Retinal pigment epithelial cell (primary cell): ENCODE measurements around the gene ARF4.
A peak's percentile ranks its signal among the peaks of the same experiment; 100 is the strongest.

Source experiments
- DNase-seq: peaks from one replicate; pipeline ENCODE4 v3.0.0-alpha.2; 2010; ENCODE audit warnings: low read depth
- H3K4me3 ChIP-seq: 2 replicates; pipeline ENCODE4 v1.5.1; 2011; ENCODE audit warnings: mild to moderate bottlenecking, low read length, control low read depth, moderate library complexity
- TF ChIP-seq, protein P1 (sequence below): conservative IDR thresholded peaks from 2 replicates; pipeline ENCODE4 v1.5.1; 2011; ENCODE audit warnings: low read depth, low read length, control low read depth, inconsistent platforms

ARF4 gene

GRCh38 chr3:57544181-57545125 is 52.7 kb downstream of the ARF4 start, which contains the start of gene DNAH12:
TSS of gene DNAH12 (minus strand) at chr3:57544344. CDS start at chr3:57542870, 1,474 bp downstream.
- DNase-seq: peak; percentile 44
- peak within 1 kb of the TSS; percentile 59 for H3K4me3 ChIP-seq
- TF ChIP-seq, protein P1, sequence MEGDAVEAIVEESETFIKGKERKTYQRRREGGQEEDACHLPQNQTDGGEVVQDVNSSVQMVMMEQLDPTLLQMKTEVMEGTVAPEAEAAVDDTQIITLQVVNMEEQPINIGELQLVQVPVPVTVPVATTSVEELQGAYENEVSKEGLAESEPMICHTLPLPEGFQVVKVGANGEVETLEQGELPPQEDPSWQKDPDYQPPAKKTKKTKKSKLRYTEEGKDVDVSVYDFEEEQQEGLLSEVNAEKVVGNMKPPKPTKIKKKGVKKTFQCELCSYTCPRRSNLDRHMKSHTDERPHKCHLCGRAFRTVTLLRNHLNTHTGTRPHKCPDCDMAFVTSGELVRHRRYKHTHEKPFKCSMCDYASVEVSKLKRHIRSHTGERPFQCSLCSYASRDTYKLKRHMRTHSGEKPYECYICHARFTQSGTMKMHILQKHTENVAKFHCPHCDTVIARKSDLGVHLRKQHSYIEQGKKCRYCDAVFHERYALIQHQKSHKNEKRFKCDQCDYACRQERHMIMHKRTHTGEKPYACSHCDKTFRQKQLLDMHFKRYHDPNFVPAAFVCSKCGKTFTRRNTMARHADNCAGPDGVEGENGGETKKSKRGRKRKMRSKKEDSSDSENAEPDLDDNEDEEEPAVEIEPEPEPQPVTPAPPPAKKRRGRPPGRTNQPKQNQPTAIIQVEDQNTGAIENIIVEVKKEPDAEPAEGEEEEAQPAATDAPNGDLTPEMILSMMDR: no peak

- DNase-seq: no peak
- H3K4me3 ChIP-seq: no peak overlapping the region
- TF ChIP-seq, protein P1: no peak
Observed at GRCh38 chr3:57538465-57538864, 58.7 kb downstream of the ARF4 start.

DNA sequence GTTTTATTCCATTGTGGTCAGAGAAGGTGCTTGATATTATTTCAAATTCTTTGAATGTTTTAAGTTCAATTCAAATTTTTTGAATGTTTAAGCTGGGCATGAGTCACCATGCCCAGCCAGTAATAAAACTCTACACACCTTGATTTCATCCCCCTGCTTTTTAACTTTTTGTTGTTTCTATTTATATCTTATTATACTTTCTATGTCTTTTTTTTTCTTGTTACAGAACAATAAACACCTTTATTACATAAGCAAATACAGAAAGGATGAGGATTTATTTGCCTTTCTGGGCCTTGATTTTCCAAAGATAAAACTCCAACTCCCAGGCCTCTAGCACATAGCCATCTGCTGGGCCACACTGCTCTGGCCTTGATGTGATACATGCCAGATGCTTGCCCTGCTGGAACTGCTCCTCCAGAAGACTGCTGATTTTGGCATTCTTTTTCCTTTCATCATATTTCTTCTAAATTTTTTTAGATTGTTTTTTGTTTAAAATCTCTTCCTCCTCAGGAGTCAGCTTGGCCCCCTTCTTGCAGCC is 67.0 kb downstream of the ARF4 start:
- no peak for DNase-seq
- H3K4me3 ChIP-seq: no peak overlapping the region
- TF ChIP-seq, protein P1: no peak
